GM10847 (cell line): ENCODE measurements around the gene DHRS11.

ENCODE experiments used
- POLR2A ChIP-seq: IDR thresholded peaks from 2 replicates; pipeline ENCODE4 v1.6.1; 2011; ENCODE audit not compliant: insufficient read length; ENCODE audit errors: extremely low read depth

The DHRS11 gene

GRCh38 chr17:36578671-36579070, 13.0 kb upstream of the DHRS11 start:
- no peak for TF ChIP-seq POLR2A

- TF ChIP-seq POLR2A, result no peak
These were observed 7.9 kb upstream of the DHRS11 start for GRCh38 chr17:36583787-36584186.

GRCh38 chr17:36586138-36586537, 5.5 kb upstream of the DHRS11 start:
- TF ChIP-seq POLR2A, result no peak

DNA sequence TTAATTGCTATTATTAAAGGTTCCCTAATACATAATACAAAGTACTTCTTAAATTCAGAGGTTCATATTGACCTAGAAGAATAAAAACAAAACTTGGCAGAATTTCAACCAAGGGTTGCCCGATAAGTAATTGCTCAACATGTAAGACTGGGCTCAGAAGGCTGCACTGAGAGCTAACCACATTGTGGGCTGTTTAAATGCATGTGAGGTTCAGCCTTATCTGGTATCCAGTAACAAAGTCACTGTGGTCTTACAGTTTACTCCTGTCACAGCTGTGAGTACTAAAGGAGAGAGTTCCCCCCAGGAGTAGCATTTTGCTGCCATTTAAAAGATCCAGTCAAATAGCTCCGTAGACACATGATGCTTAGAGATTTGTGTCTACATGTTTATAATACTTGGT, 1.6 kb upstream of the DHRS11 start:
- no peak for TF ChIP-seq POLR2A

GRCh38 chr17:36592316-36592715, 637 bp downstream of the DHRS11 start:
- TF ChIP-seq POLR2A, result no peak

GRCh38 chr17:36592716-36593321, 1.1 kb downstream of the DHRS11 start:
- no peak for TF ChIP-seq POLR2A

DNA sequence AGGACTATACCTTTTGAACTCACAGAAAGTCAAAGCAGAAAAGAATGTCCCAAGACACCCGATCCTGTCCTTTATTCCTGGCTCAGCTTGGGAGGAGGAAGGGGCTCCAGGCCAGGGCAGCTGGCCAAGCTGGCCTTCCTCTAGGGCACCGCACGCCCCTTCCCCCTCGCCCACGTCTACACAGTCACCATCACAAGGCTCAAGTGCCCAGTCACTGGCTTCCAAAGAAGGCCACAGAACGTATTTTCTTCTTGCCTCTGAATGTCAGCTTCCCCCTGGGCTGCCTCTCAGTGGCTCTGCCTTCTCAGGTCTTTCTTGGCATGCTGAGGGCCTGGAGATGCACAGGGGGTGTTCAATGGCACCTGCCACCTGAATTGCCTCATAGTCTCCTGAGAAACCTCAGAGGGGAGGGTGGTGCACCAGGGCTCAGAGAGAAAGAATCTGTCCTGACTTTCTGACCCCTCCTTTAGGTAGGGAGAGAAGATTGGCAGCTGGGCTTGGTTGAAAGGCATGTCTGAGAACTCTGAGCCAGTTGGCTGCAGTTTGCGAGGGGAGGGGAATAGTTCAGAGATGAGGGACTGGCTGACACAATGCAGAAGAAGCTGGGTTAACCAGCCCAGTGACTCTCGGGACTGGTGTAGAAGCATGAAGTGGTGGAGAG, 2.1 kb downstream of the DHRS11 start:
- no peak for TF ChIP-seq POLR2A

DNA sequence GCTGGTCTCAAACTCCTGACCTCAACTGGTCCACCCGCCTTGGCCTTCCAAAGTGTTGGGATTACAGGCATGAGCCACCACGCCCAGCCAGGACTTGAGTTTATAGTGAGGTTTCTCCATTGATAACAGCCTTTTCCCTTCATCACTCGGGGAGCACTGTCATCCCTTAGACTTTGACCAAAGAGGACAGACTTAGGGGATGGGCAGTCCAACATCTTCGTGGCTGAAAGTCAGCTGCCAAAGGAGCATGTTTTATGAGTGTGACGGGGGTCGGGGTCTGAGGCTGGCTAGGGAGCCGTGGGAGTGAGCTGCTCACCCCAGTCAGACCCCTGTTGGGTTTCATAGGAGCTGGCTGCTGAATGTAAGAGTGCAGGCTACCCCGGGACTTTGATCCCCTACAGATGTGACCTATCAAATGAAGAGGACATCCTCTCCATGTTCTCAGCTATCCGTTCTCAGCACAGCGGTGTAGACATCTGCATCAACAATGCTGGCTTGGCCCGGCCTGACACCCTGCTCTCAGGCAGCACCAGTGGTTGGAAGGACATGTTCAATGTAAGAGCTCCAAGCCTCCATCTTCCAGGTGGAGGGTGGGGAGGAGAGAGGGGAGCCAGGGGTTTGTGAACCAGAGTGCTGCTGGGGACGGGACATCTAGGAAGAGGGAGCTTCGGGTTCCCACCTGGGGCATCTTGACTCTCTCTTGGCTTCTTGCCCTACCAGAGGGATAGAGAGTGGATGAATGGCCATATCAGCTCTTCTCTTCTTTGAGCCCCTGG, 3.1 kb downstream of the DHRS11 start:
- no peak for TF ChIP-seq POLR2A

GRCh38 chr17:36597226-36597625, 5.5 kb downstream of the DHRS11 start:
- TF ChIP-seq POLR2A, result no peak

GRCh38 chr17:36597866-36598777, 6.4 kb downstream of the DHRS11 start:
- no peak for TF ChIP-seq POLR2A

- TF ChIP-seq POLR2A, result no peak
These were observed 7.3 kb downstream of the DHRS11 start for GRCh38 chr17:36598951-36599401.

- TF ChIP-seq POLR2A, result no peak
These were observed 8.0 kb downstream of the DHRS11 start for GRCh38 chr17:36599546-36600250.

- no peak for TF ChIP-seq POLR2A
These were observed 8.8 kb downstream of the DHRS11 start for GRCh38 chr17:36600465-36600864.

GRCh38 chr17:36600936-36601302, 9.2 kb downstream of the DHRS11 start:
- no peak for TF ChIP-seq POLR2A
